Measurements from ENCODE around the gene ASPHD2.
"Not testable (repeated sequence)": the region's sequence is repeated elsewhere in the genome, so short reads cannot be mapped to it uniquely, and the experiment has no call there.

The ASPHD2 gene

DNA sequence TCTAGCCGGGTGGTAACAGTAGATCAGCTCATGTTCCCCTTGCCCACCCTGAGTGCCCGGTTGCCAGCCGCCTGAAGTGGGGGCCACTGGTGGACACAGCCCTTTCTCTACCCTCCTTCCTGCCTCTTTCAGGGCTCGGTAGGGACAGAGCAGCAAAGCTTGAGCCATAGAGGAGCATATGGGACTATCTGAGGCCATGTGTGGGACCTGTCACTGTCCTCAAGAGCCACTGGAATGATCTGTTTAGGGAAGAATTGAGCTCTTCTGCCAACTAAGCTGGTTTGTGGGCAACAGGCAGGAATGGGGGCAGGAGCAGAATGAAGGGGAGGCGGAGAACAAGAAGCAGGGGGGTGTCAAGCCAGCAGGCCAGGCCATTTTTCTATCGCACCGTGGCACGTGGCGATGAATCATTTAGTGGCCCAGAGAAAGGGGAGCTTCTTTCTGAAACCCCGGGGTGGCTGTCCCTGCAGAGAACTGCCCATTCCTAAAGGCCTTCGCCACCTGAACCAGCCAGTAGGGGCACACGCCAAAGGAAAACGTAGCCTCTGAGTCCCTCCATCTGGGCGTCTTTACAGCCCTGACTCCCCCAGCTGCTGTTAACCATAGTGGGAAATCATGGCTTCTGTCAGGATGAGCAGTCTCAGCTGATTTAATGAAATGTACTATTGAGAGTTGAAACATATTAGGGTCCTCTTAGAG is 8.8 kb downstream of the ASPHD2 start:
- Histone ChIP-seq H3K9me3 (ENCODE audit: control insufficient read depth, insufficient read depth, low read depth, low read length) (no peaks in the 10 kb centered on the region), H3K4me1 (ENCODE audit: control insufficient read depth, insufficient read depth, low read length) (no peaks in the 10 kb centered on the region), H3K27ac (ENCODE audit: extremely low read depth, low read depth, low read length) (no peak overlapping the region), H3K36me3 (ENCODE audit: control insufficient read depth in 2 of 2, insufficient read depth in 1 of 2, low read length in 2 of 2) (peaks cover 0 to 25% of the 10 kb centered on the region in 2 experiments; a peak in 1 of 3 replicates), H3K4me3 (ENCODE audit: low read depth, low read length) (no peak overlapping the region)
- ChIA-PET POLR2A (interaction anchor here (0.6 kb wide), 1 partner anchor 19 kb away, joined by 3 read pairs; no protein-coding TSS in a partner anchor), CTCF (interaction anchor here (1.9 to 2.1 kb wide), 2 partner anchors 23 to 24 kb away, joined by 5 to 8 read pairs; no protein-coding TSS in a partner anchor)
- TF ChIP-seq ZNF341 (tag by site-specific recombination; IDR thresholded peaks at IDR 0.05; ENCODE audit: low read depth) (0 out of 2 replicates have a peak, but pooled peaks have one; percentile 44), RBAK (tag by site-specific recombination; IDR thresholded peaks at IDR 0.05) (no peak)

DNA sequence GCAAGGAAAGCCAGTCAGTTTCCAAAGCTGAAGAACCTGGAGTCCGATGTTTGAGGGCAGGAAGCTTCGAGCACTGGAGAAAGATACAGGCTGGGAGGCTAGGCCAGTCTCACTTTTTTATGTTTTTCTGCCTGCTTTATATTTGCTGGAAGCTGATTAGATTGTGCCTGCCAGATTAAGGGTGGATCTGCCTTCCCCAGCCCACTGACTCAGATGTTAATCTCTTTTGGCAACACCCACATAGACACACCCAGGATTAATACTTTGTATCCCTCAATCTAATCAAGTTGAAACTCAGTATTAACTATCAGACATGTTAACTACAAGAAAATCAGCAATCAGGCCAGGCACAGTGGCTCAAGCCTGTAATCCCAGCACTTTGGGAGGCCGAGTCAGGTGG is 9.7 kb downstream of the ASPHD2 start:
- not testable (repeated sequence) for H3K27ac ChIP-seq (ENCODE audit: extremely low read depth, low read depth, low read length)

DNA sequence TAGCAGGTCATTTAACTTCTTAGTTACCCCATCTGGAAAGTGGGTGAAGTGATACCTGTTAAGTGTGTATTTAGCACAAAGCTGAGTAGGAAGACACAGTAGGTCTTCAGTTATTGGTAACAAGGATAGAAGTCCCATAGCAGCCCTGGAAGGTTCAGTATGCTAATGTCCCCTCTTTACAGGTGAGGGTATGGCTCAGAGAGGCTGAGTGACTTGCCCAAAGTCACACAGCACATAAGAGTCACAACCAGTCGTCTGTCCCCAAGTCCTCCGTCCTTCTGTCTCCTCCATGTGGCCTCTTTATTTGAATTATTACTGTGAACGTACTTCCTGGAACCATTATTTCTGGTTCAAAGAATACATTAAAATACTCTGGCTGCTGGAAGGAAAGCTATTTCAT is 10.5 kb downstream of the ASPHD2 start:
- CTCF ChIA-PET = no interaction called here
- POLR2A ChIA-PET = no interaction called here

More for the DNA sequence above, 9.7 kb downstream of the ASPHD2 start:
- H3K9me3 ChIP-seq (ENCODE audit: control insufficient read depth, insufficient read depth, low read depth, low read length); POLR2A ChIA-PET; H3K4me1 ChIP-seq (ENCODE audit: control insufficient read depth, insufficient read depth, low read length); H3K4me3 ChIP-seq (ENCODE audit: low read depth, low read length): not testable (repeated sequence)
- CTCF ChIA-PET = interaction anchor here (1.9 to 2.1 kb wide), 2 partner anchors 22 to 23 kb away, joined by 5 to 8 read pairs; no protein-coding TSS in a partner anchor
- H3K36me3 ChIP-seq (ENCODE audit: control insufficient read depth in 2 of 2, insufficient read depth in 1 of 2, low read length in 2 of 2) = peaks cover 0 to 25% of the 10 kb centered on the region in 2 experiments; a peak in 1 of 3 replicates
- TF ChIP-seq KLF1 (tag by site-specific recombination; IDR thresholded peaks at IDR 0.05) = 0 out of 2 replicates have a peak, but pooled peaks have one; percentile 20

More for the DNA sequence above, 10.5 kb downstream of the ASPHD2 start:
- H3K27ac ChIP-seq (ENCODE audit: extremely low read depth, low read depth, low read length) = no peak overlapping the region
- no peaks in the 10 kb centered on the region for H3K4me1 ChIP-seq (ENCODE audit: control insufficient read depth, insufficient read depth, low read length)
- no peaks in the 10 kb centered on the region for H3K9me3 ChIP-seq (ENCODE audit: control insufficient read depth, insufficient read depth, low read depth, low read length)
- TF ChIP-seq, protein P1, sequence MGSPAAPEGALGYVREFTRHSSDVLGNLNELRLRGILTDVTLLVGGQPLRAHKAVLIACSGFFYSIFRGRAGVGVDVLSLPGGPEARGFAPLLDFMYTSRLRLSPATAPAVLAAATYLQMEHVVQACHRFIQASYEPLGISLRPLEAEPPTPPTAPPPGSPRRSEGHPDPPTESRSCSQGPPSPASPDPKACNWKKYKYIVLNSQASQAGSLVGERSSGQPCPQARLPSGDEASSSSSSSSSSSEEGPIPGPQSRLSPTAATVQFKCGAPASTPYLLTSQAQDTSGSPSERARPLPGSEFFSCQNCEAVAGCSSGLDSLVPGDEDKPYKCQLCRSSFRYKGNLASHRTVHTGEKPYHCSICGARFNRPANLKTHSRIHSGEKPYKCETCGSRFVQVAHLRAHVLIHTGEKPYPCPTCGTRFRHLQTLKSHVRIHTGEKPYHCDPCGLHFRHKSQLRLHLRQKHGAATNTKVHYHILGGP (tag by site-specific recombination; IDR thresholded peaks at IDR 0.05) = no peak
- TF ChIP-seq, protein P2, sequence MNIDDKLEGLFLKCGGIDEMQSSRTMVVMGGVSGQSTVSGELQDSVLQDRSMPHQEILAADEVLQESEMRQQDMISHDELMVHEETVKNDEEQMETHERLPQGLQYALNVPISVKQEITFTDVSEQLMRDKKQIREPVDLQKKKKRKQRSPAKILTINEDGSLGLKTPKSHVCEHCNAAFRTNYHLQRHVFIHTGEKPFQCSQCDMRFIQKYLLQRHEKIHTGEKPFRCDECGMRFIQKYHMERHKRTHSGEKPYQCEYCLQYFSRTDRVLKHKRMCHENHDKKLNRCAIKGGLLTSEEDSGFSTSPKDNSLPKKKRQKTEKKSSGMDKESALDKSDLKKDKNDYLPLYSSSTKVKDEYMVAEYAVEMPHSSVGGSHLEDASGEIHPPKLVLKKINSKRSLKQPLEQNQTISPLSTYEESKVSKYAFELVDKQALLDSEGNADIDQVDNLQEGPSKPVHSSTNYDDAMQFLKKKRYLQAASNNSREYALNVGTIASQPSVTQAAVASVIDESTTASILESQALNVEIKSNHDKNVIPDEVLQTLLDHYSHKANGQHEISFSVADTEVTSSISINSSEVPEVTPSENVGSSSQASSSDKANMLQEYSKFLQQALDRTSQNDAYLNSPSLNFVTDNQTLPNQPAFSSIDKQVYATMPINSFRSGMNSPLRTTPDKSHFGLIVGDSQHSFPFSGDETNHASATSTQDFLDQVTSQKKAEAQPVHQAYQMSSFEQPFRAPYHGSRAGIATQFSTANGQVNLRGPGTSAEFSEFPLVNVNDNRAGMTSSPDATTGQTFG (tag by site-specific recombination; IDR thresholded peaks at IDR 0.05; ENCODE audit: borderline replicate concordance) = no peak
- TF ChIP-seq ZNF768 (tag by site-specific recombination; IDR thresholded peaks at IDR 0.05) = peak; percentile 84
- TF ChIP-seq, protein P3, sequence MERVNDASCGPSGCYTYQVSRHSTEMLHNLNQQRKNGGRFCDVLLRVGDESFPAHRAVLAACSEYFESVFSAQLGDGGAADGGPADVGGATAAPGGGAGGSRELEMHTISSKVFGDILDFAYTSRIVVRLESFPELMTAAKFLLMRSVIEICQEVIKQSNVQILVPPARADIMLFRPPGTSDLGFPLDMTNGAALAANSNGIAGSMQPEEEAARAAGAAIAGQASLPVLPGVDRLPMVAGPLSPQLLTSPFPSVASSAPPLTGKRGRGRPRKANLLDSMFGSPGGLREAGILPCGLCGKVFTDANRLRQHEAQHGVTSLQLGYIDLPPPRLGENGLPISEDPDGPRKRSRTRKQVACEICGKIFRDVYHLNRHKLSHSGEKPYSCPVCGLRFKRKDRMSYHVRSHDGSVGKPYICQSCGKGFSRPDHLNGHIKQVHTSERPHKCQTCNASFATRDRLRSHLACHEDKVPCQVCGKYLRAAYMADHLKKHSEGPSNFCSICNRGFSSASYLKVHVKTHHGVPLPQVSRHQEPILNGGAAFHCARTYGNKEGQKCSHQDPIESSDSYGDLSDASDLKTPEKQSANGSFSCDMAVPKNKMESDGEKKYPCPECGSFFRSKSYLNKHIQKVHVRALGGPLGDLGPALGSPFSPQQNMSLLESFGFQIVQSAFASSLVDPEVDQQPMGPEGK (tag by site-specific recombination; IDR thresholded peaks at IDR 0.05) = no peak
- H3K36me3 ChIP-seq (ENCODE audit: control insufficient read depth in 2 of 2, insufficient read depth in 1 of 2, low read length in 2 of 2) = peaks cover 0 to 17% of the 10 kb centered on the region in 2 experiments; a peak in 1 of 3 replicates
- H3K4me3 ChIP-seq (ENCODE audit: low read depth, low read length) = no peak overlapping the region

Data from HEK293 (cell line).